ENCODE data around the gene CPNE2.

CPNE2 gene

DNA sequence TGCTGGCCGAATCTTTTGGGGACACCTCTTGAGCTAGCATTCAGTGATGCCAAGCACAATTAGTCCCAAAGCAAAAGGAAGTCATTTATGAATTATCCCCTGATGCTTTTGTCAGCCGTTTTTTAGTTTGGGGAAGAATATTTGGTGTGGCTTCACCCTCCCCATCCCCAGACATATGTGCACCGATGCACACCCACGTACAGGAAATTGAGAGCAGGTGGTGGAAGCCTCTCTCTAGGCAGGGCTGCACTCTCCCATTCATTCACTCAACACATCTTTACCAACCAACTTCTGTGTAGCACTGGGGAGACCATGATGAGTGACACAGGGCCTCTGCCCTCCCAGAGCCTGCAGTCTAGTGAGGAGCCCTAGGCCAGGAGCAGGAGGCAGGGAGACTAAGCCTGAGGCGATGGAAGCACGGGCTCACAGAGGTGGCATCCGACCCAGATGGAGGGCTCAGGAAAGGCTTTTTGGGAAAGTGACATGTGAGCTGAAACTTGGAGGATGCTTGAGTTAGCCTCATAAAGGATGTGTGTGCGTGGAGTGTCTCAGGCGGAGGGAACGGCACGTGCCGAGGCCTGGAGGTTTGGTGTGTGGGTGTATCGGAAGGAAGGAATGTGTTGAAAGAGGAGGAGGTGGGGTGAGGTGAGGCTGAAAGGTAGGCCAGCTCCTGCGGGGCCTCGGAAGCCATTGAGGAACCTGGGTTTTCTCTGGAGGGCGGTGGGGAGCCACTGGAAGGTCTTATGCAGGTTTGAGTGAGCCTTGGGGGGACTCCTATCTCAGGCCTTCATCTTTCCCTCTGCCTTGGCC is 49.6 kb downstream of the CPNE2 start:
- in situ Hi-C loops (cut with MboI; ENCODE audit: low sequenced_read_pairs): no loop called here

DNA sequence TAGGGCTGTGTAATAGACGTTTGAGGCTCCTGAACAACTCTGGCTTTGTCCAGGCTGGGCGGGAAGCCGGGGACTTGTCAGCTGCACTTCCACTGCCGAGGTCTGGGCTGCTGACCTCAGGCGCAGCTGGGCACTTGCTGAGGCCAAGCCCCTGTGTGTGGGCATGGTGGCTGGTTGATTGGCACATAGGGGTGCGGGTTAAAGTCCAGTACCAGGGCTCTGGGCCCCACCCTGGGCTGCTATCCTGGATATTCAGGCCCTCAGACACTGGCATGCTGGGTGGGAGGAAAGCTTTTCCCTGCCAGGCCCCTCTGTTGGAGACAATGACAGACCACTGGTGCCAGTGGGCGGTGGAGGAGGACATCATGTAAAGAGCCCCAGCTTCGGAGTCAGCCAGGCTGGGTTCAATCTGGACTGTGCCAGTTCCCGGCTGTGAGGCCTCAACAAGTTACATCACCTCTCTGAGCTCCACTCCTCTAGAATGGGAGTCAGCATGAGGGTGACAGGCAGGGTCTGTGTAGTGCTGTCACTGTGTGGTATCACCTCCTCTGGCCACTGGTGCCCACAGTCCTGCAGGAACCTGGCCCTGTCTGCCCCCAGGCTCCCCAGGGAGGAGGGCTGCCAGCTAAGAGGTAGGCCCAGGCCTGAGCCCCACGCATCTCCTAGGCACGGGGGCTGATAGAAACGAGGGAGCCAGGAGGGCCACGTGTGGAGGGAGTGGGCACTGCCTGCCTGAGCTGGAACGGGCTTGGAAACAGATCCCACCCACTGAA is 51.0 kb downstream of the CPNE2 start:
- in situ Hi-C loops (cut with MboI; ENCODE audit: low sequenced_read_pairs): no loop called here

- in situ Hi-C loops (cut with MboI; ENCODE audit: low sequenced_read_pairs): no loop called here
These were observed 51.6 kb downstream of the CPNE2 start for GRCh38 chr16:57144027-57144426.

- in situ Hi-C loops (cut with MboI; ENCODE audit: low sequenced_read_pairs): no loop called here
These were observed 53.0 kb downstream of the CPNE2 start for GRCh38 chr16:57145046-57146021.

GRCh38 chr16:57146040-57146647 is 53.8 kb downstream of the CPNE2 start:
- in situ Hi-C loops (cut with MboI; ENCODE audit: low sequenced_read_pairs): no loop called here

DNA sequence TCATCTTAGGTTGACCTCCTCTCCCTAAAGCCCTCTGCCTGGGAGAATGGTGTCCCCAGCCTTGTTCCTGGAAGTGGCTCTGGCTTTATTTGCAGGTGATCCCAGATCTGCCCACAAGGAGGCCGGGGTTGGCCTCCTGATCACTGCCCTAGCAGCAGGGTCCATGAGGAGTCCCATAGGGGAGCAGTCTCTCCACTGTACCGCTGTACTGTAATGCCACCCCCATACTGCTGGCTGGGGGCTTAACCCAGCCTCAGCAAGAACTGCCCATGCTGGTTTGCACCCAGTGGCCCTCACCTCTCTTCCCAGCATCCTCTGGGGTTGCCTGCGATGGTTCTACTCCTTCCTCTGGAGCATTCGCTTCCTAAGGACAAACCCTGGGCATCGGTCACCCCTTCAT is 54.4 kb downstream of the CPNE2 start:
- in situ Hi-C loops (cut with MboI; ENCODE audit: low sequenced_read_pairs): no loop called here

GRCh38 chr16:57147381-57148221 is 55.2 kb downstream of the CPNE2 start:
- in situ Hi-C loops (cut with MboI; ENCODE audit: low sequenced_read_pairs): no loop called here

- in situ Hi-C loops (cut with MboI; ENCODE audit: low sequenced_read_pairs): no loop called here
These were observed 56.1 kb downstream of the CPNE2 start for GRCh38 chr16:57148481-57148880.

DNA sequence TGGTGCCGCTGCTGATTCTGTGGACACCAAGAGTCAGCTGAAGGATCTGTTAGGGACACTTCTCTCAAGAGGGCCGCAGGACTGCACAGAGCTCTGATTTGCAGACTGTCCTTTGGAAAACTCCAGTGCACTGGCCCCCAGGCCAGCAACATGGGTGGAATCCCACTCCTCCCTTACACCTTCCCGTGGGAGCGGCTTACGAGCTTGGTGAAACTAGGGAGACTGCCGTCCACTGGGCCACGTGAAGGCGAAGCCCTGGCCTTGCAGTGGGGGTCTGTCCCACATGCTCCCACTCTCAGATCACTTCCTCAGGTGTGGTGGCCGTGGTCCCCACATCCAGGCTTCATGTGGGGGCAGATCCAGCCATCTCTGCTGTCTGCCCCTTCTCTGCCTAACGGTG is 57.0 kb downstream of the CPNE2 start:
- in situ Hi-C loops (cut with MboI; ENCODE audit: low sequenced_read_pairs): no loop called here

- in situ Hi-C loops (cut with MboI; ENCODE audit: low sequenced_read_pairs): loop anchor here (25.0 kb wide), 1 partner anchor 189 kb away; the partner anchor contains the start of gene CETP
These were observed 58.4 kb downstream of the CPNE2 start for GRCh38 chr16:57150682-57151330.

- in situ Hi-C loops (cut with MboI; ENCODE audit: low sequenced_read_pairs): loop anchor here (25.0 kb wide), 1 partner anchor 189 kb away; the partner anchor contains the start of gene CETP
These were observed 59.0 kb downstream of the CPNE2 start for GRCh38 chr16:57151369-57151768.

DNA sequence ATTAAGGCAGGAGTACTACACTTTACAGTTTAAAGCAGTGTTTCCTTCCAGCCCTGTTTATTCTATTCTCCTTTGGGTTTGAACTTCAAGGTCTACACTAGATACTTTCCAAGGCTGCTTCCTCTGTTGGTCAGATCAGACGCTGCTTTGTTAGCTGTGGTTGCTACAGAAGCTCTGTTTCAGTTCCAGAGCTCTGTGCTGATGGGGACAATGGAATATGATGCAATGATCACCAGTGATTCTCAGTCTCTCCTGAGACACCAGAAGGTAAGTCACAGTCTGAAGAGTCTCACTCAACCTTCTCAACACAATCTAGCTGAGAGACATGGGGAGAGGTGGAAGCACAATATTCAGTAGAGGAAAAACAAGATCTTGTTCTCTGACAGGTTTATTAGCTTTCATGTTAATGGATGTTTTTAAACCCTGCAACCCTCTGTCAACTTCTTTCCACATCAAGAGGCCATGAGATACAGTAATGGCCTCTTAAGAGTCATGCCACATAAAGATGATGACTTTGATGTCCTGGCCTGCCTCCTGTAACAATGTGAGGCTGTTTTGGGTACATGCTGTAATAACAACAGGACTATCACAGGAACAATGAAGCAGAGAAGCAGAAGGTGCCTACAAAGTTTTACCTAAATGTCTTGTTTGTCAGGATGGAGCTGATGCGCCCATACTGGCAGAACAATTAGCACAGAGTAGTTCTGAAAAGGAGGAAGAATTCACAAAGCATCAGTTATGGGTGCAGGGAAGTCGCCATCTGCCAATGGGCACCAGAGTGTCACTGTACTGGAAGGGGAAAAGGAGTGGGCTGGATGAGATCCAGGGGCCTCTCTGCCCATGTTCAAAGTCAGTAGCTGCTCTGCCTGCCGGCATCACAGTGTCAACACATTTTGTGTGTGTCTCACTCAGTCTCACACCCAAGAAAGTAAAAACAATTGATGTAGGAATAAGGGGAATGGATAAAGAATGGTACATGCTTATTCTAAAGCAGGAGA is 60.0 kb downstream of the CPNE2 start:
- in situ Hi-C loops (cut with MboI; ENCODE audit: low sequenced_read_pairs): loop anchor here (25.0 kb wide), 1 partner anchor 190 kb away; the partner anchor contains the start of gene CETP

- in situ Hi-C loops (cut with MboI; ENCODE audit: low sequenced_read_pairs): loop anchor here (25.0 kb wide), 1 partner anchor 192 kb away; the partner anchor contains the start of gene CETP
These were observed 61.5 kb downstream of the CPNE2 start for GRCh38 chr16:57153841-57154240.

DNA sequence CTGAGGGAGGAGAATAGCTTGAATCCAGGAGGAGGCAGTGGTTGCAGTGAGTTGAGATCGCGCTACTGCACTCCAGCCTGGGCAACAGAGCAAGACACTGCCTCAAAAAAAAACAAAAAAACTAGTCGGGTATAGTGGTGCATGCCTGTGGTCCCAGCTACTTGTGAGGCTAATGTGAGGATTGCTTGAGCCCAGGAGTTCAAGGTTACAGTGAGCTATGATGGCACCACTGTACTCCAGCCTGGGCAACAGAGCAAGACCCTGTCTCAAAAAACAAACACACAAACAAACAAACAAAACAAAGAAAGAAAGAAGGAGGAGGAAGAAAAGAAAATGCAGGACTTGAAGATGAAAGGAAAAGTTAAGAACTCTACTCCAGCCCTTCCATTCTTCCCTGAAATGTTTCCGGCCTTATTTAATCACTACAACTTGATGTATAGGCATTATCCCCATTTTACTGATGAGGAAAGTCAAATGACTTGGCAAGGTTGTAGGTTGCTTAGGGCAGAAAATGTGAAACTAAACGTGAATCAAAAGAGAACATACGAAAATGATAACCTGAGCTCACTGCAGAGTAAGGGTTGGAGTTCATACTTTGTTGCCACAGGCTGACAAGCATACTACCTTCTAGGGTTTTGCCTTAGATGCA is 63.4 kb downstream of the CPNE2 start:
- in situ Hi-C loops (cut with MboI; ENCODE audit: low sequenced_read_pairs): loop anchor here (25.0 kb wide), 1 partner anchor 194 kb away; the partner anchor contains the start of gene CETP

DNA sequence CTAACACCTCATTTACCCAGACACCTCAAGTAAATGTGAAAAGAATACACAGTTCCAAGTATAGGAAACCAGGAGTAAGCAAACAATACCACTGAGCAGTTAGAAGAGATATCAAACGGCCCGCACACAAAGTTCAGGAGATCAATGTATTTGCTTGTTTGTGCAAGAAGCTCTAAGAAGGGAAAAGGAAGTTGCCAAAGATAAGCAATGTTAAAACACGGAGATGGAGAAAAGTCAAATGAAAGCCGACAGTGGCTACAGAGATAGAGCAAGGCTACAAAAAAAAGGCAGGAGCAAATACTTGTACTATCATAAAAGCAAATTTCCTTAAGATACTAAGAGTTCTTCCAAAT is 63.9 kb downstream of the CPNE2 start:
- in situ Hi-C loops (cut with MboI; ENCODE audit: low sequenced_read_pairs): loop anchor here (25.0 kb wide), 1 partner anchor 194 kb away; the partner anchor contains the start of gene CETP

DNA sequence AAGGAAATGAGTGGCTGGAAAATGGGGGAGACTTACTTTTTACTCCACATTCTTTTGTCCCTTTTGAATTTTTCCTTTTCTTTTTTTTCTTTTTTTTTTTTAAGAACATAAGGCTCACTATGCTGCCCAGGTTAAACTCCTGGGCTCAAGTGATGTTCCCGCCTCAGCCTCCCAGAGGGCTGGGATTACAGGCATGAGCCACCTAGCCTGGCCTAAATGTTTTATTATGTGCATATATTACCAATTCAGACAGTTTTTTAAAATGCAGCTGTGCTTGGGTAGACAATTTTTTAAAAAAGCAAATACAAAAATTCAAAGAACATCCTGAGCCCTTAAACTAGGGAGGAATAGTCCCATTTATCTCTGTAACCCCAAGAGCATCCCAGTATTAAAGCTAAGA is 65.2 kb downstream of the CPNE2 start:
- in situ Hi-C loops (cut with MboI; ENCODE audit: low sequenced_read_pairs): loop anchor here (25.0 kb wide), 1 partner anchor 195 kb away; the partner anchor contains the start of gene CETP

GRCh38 chr16:57159447-57159846 is 67.1 kb downstream of the CPNE2 start:
- in situ Hi-C loops (cut with MboI; ENCODE audit: low sequenced_read_pairs): loop anchor here (25.0 kb wide), 1 partner anchor 197 kb away; the partner anchor contains the start of gene CETP

Measured in HL-60/S4 treated with retinoic acid at 250 ng/mL for 4 days and 3 days (cell line).